ENCODE results near the gene PPFIA1. TPM values are rescaled to one million over a fixed set of nuclear protein-coding genes. Genes with fewer than 3 reads are reported as not detected.

PPFIA1 gene
- total and polyA plus RNA-seq, 2 of the 8 experiments (the other 6 are each of a cell fraction or from before 2014, with no cell fraction given): 44.3 to 73.5 TPM

GRCh38 chr11:70381350-70381749 is 110.9 kb downstream of the PPFIA1 start:
- Histone ChIP-seq H3K79me2 (ENCODE audit: control insufficient read depth in 1 of 2, insufficient read depth in 2 of 2, low read length in 2 of 2) (no peaks in the 10 kb centered on the region; a peak in 1 of 4 replicates), H2BK5ac (ENCODE audit: low read depth, low read length) (no peak overlapping the region), H2BK20ac (ENCODE audit: low read length) (0 out of 2 replicates have a peak overlapping the region, but pooled peaks have one; percentile 51), H2BK12ac (ENCODE audit: low read depth, low read length) (no peak overlapping the region), H3K4me1 (replicated peaks in 1 of 4; ENCODE audit: control insufficient read depth in 3 of 4, insufficient read depth in 4 of 4, low read length in 3 of 4) (peaks cover 0 to 15% (median 5%) of the 10 kb centered on the region in 4 experiments; a peak in 3 of 7 replicates), H3K18ac (ENCODE audit: extremely low read depth, low read length) (no peak overlapping the region), H4K91ac (replicated peaks; ENCODE audit: insufficient read length, low read length) (no peak overlapping the region), H3K4ac (replicated peaks; ENCODE audit: insufficient read length, low read depth, low read length) (no peak overlapping the region), H3K56ac (replicated peaks; ENCODE audit: insufficient read length, low read depth, low read length) (no peak overlapping the region), H3K27me3 (replicated peaks in 1 of 4; ENCODE audit: control insufficient read depth in 3 of 4, extremely low read depth in 1 of 4, insufficient read depth in 3 of 4, low read length in 3 of 4) (no peaks in the 10 kb centered on the region), H2AFZ (ENCODE audit: low read length) (no peak overlapping the region), H3K27ac (ENCODE audit: low read depth, low read length) (no peak overlapping the region), H4K5ac (ENCODE audit: insufficient read length, low read depth, low read length) (no peak overlapping the region), H3K4me2 (ENCODE audit: insufficient read depth in 1 of 2, low read depth in 2 of 2, low read length in 2 of 2) (no peak overlapping the region), H4K20me1 (replicated peaks in 1 of 2; ENCODE audit: control insufficient read depth in 1 of 2, insufficient read depth in 2 of 2, low read length in 2 of 2) (peaks cover 4 to 15% of the 10 kb centered on the region in 2 experiments), H2BK15ac (ENCODE audit: low read length) (no peak overlapping the region), H3K79me1 (ENCODE audit: low read depth, low read length) (no peaks in the 10 kb centered on the region; the same call in none of the 2 replicates), H3K36me3 (ENCODE audit: control insufficient read depth in 2 of 4, insufficient read depth in 4 of 4, low read length in 3 of 4) (peaks cover 3 to 65% (median 15%) of the 10 kb centered on the region in 4 experiments; a peak in 6 of 8 replicates), H3K14ac (ENCODE audit: insufficient read length) (no peak overlapping the region), H2BK120ac (replicated peaks; ENCODE audit: low read depth, low read length) (no peak overlapping the region), H3K23ac (ENCODE audit: insufficient read length) (no peak overlapping the region), H2AK5ac (ENCODE audit: low read depth, low read length) (no peak overlapping the region), H4K8ac (ENCODE audit: extremely low read depth, insufficient read depth, low read length) (no peak overlapping the region), H3K4me3 (ENCODE audit: extremely low read depth in 1 of 4, insufficient read depth in 2 of 4, low read depth in 3 of 4, low read length in 4 of 4) (no peak overlapping the region), H3K9me3 (ENCODE audit: insufficient read depth in 2 of 2, low read depth in 1 of 2, low read length in 1 of 2) (no peaks in the 10 kb centered on the region), H3K23me2 (ENCODE audit: low read depth, low read length) (no peaks in the 10 kb centered on the region), H3K9ac (replicated peaks in 1 of 4; ENCODE audit: extremely low read depth in 1 of 4, low read depth in 3 of 4, low read length in 3 of 4) (no peak overlapping the region)
- no peak for FAIRE-seq
- DNase-seq (ENCODE audit: low read depth in 1 of 2, low spot score in 2 of 2): no peak
- 96% methylated on average over 8 of the region's 8 CpGs; no CpG with 5 or more reads in 1 of the 2 experiments for WGBS, 2 experiments (ENCODE audit: extremely low coverage in 1 of 2, insufficient coverage in 1 of 2, insufficient read length in 1 of 2, insufficient replicate concordance in 2 of 2, low coverage in 1 of 2, low lambda C conversion rate in 2 of 2, missing lambda C conversion rate in 1 of 2)
- ChIA-PET CTCF (ENCODE audit: partially characterized antibody) (interaction anchor here (1.2 kb wide), 1 partner anchor 43 kb away, joined by 4 read pairs; no protein-coding TSS in a partner anchor), POLR2A (ENCODE audit: partially characterized antibody) (interaction anchor here (0.6 to 1.3 kb wide), 3 partner anchors 9 to 16 kb away, joined by 3 to 7 read pairs (median 3); no protein-coding TSS in a partner anchor)
- TF ChIP-seq GTF2F1 (IDR thresholded peaks at IDR 0.05; ENCODE audit: borderline replicate concordance, low read depth, low read length): no peak
- TF ChIP-seq JUN (IDR thresholded peaks at IDR 0.05; ENCODE audit: low read depth, low read length): no peak
- no peak for TF ChIP-seq SIRT6 (IDR thresholded peaks at IDR 0.05; ENCODE audit: low read length)
- TF ChIP-seq SIN3A (conservative IDR thresholded peaks at IDR 0.05 in 1 of 2, IDR thresholded peaks at IDR 0.05 in 1 of 2; ENCODE audit: low read depth in 1 of 2, low read length in 2 of 2): no peak
- TF ChIP-seq GABPA (IDR thresholded peaks at IDR 0.05; ENCODE audit: borderline replicate concordance, insufficient read depth, low read length): no peak
- no peak for TF ChIP-seq RNF2 (IDR thresholded peaks at IDR 0.05; ENCODE audit: borderline replicate concordance, low read depth, low read length, missing control alignments, poor library complexity, severe bottlenecking)
- TF ChIP-seq BRCA1 (IDR thresholded peaks at IDR 0.05; ENCODE audit: low read depth, low read length): no peak
- no peak for TF ChIP-seq E2F6 (IDR thresholded peaks at IDR 0.05)
- no peak for TF ChIP-seq SP2 (IDR thresholded peaks at IDR 0.05; ENCODE audit: low read length)
- TF ChIP-seq POU5F1 (IDR thresholded peaks at IDR 0.05; ENCODE audit: low read depth, low read length): no peak
- TF ChIP-seq HDAC2 (IDR thresholded peaks at IDR 0.05; ENCODE audit: borderline replicate concordance in 1 of 2, low read depth in 2 of 2, low read length in 2 of 2): no peak
- no peak for TF ChIP-seq POLR2AphosphoS5 (IDR thresholded peaks at IDR 0.05; ENCODE audit: low read depth, low read length)
- TF ChIP-seq RFX5 (IDR thresholded peaks at IDR 0.05; ENCODE audit: borderline replicate concordance, low read depth, low read length): no peak

All from H1 (cell line).